Measurements from ENCODE around the gene GSAP.

GRCh38 chr7:77306231-77307067 lies 109.7 kb downstream of the GSAP start:
- no peak for TF ChIP-seq CTCF (IDR thresholded peaks at IDR 0.05)
- TF ChIP-seq POLR2A (IDR thresholded peaks at IDR 0.05) = no peak

All from right lobe of liver (tissue), 4 donors.